ENCODE measurements around the gene CNTN1.

DNA sequence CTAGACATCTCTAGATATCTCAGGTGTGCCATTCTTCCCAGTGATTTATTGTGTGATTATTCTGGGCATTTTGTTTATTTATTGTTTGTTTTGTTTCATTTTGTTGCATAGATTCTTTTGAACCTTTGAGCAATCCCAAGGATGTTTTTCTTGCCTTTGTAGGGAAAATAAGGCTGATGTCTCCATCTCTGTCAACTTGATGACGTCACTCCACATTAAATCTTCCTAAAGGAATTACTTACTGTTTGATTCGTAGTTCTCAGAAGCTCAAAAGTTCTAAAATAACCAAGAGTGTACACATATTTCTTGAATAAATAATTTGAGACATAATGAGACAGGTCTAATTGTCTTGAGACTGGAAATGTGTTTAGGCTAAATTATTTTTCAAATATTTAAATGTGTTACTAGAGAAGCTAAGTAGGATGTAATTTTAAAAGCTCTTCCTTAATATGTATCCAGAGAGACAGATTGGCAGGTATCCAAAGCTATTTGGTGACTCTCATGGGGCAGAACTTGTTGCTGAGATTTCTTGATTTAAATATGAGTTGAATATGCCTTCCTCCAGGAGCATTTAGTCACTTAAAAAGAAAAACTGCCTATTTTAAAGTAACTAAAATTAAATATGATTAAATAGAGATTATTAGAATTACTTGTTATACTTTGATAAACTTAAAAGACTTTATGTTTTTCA, 128.7 kb downstream of the CNTN1 start:
- TF ChIP-seq SMC3 (conservative IDR thresholded peaks at IDR 0.05; ENCODE audit: insufficient read depth, low read depth, low read length), result no peak
- no peak for TF ChIP-seq NCOA6 (IDR thresholded peaks at IDR 0.05)
- no peak for TF ChIP-seq BRCA1 (IDR thresholded peaks at IDR 0.05)
- TF ChIP-seq BRCA1 (CRISPR knock-in tag; IDR thresholded peaks at IDR 0.05), result no peak
- TF ChIP-seq, protein P1, sequence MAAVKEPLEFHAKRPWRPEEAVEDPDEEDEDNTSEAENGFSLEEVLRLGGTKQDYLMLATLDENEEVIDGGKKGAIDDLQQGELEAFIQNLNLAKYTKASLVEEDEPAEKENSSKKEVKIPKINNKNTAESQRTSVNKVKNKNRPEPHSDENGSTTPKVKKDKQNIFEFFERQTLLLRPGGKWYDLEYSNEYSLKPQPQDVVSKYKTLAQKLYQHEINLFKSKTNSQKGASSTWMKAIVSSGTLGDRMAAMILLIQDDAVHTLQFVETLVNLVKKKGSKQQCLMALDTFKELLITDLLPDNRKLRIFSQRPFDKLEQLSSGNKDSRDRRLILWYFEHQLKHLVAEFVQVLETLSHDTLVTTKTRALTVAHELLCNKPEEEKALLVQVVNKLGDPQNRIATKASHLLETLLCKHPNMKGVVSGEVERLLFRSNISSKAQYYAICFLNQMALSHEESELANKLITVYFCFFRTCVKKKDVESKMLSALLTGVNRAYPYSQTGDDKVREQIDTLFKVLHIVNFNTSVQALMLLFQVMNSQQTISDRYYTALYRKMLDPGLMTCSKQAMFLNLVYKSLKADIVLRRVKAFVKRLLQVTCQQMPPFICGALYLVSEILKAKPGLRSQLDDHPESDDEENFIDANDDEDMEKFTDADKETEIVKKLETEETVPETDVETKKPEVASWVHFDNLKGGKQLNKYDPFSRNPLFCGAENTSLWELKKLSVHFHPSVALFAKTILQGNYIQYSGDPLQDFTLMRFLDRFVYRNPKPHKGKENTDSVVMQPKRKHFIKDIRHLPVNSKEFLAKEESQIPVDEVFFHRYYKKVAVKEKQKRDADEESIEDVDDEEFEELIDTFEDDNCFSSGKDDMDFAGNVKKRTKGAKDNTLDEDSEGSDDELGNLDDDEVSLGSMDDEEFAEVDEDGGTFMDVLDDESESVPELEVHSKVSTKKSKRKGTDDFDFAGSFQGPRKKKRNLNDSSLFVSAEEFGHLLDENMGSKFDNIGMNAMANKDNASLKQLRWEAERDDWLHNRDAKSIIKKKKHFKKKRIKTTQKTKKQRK (IDR thresholded peaks at IDR 0.05; ENCODE audit: borderline replicate concordance, low read depth, low read length), result no peak
- TF ChIP-seq, protein P2, sequence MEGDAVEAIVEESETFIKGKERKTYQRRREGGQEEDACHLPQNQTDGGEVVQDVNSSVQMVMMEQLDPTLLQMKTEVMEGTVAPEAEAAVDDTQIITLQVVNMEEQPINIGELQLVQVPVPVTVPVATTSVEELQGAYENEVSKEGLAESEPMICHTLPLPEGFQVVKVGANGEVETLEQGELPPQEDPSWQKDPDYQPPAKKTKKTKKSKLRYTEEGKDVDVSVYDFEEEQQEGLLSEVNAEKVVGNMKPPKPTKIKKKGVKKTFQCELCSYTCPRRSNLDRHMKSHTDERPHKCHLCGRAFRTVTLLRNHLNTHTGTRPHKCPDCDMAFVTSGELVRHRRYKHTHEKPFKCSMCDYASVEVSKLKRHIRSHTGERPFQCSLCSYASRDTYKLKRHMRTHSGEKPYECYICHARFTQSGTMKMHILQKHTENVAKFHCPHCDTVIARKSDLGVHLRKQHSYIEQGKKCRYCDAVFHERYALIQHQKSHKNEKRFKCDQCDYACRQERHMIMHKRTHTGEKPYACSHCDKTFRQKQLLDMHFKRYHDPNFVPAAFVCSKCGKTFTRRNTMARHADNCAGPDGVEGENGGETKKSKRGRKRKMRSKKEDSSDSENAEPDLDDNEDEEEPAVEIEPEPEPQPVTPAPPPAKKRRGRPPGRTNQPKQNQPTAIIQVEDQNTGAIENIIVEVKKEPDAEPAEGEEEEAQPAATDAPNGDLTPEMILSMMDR (IDR thresholded peaks at IDR 0.05 in 2 of 3, conservative IDR thresholded peaks at IDR 0.05 in 1 of 3; ENCODE audit: insufficient read depth in 2 of 3, low read depth in 1 of 3, low read length in 3 of 3), result no peak
- no peak for TF ChIP-seq KLF16 (IDR thresholded peaks at IDR 0.05)
- no peak for TF ChIP-seq SMARCC2 (IDR thresholded peaks at IDR 0.05; ENCODE audit: low read depth)
- no peak for TF ChIP-seq ZBED1 (IDR thresholded peaks at IDR 0.05)
- no peak for TF ChIP-seq SP2 (IDR thresholded peaks at IDR 0.05; ENCODE audit: extremely low read depth, low read depth, low read length, poor library complexity, severe bottlenecking)
